H1 (cell line): ENCODE data around the gene CPA4. TPM values are rescaled to one million over a fixed set of nuclear protein-coding genes. Genes with fewer than 3 reads are reported as not detected.

Experiments used
- CTBP2 ChIP-seq: IDR thresholded peaks from 2 replicates; pipeline ENCODE4 v1.7.0; 2011; ENCODE audit warnings: borderline replicate concordance, mild to moderate bottlenecking, moderate library complexity, mixed read lengths, low read length; ENCODE audit not compliant: insufficient read depth, insufficient read length
- FOSL1 ChIP-seq: IDR thresholded peaks from 2 replicates; pipeline ENCODE4 v1.6.1; 2011; ENCODE audit warnings: mild to moderate bottlenecking, low read depth, low read length, moderate library complexity; ENCODE audit not compliant: insufficient read depth
- SP2 ChIP-seq: IDR thresholded peaks from 2 replicates; pipeline ENCODE4 v1.6.1; 2012; ENCODE audit warnings: mild to moderate bottlenecking, low read length, inconsistent platforms
- SP4 ChIP-seq: IDR thresholded peaks from 2 replicates; pipeline ENCODE4 v1.6.1; 2012; ENCODE audit warnings: low read length, inconsistent platforms
- TAF7 ChIP-seq: optimal IDR thresholded peaks from 2 replicates; pipeline ENCODE3; 2011; ENCODE audit warnings: low read depth, mild to moderate bottlenecking, inconsistent platforms, low read length, moderate library complexity, borderline replicate concordance
- polyA plus RNA-seq, 7 experiments: library from polyadenylated mRNA; depleted of rRNA in 3 of 7; stranded (reverse) in 5 of 7; unstranded in 2 of 7; fragments of >200 nt in 5 of 7; fragments of 200-250 nt in 2 of 7; gene quantifications; 1 replicate in 5 of 7; 2 replicates in 1 of 7; 4 replicates in 1 of 7; pipeline versions ENCODE4 v1.2.1 to v1.2.3, GENCODE V29; 2011 to 2013; ENCODE audit warnings: missing spikeins in 2 of 7, mixed read lengths in 2 of 7
- total RNA-seq: library from RNA; stranded (reverse); fragmentation: NEBNext Ultra II Directional; extraction: Animal tissue kit (Norgen Biotek cat#: 25700); gene quantifications from 2 replicates; pipeline ENCODE4 v1.2.1, GENCODE V29; 2021

The CPA4 gene
- total and polyA plus RNA-seq, 2 of the 8 experiments (the other 6 are each of a cell fraction or from before 2014, with no cell fraction given): 0.03 TPM; not detected in 1

- TF ChIP-seq SP2: no peak
- no peak for TF ChIP-seq FOSL1
- TF ChIP-seq CTBP2: no peak
- no peak for TF ChIP-seq SP4
- TF ChIP-seq TAF7: no peak
- TF ChIP-seq, all 59 proteins: peak for 0
Measured at GRCh38 chr7:130286881-130287280, 6.1 kb upstream of the CPA4 start (continued).
